GM12874 (cell line): ENCODE results near the gene UGT1A3.

Experiments used
- CTCF ChIP-seq: IDR thresholded peaks from 2 replicates; pipeline ENCODE4 v1.5.1; 2011; ENCODE audit warnings: low read depth, mild to moderate bottlenecking, control low read depth, low read length, moderate library complexity; ENCODE audit not compliant: insufficient read depth

The UGT1A3 gene

GRCh38 chr2:233745073-233745755, 16.4 kb downstream of the UGT1A3 start:
- no peak for TF ChIP-seq CTCF

- TF ChIP-seq CTCF = no peak
Measured at GRCh38 chr2:233746475-233747282, 17.8 kb downstream of the UGT1A3 start.

- TF ChIP-seq CTCF = no peak
Measured at GRCh38 chr2:233747283-233747544, 18.4 kb downstream of the UGT1A3 start.

GRCh38 chr2:233754872-233755611, 26.2 kb downstream of the UGT1A3 start:
- no peak for TF ChIP-seq CTCF

- TF ChIP-seq CTCF = no peak
Measured at GRCh38 chr2:233756429-233757081, 27.7 kb downstream of the UGT1A3 start.

- no peak for TF ChIP-seq CTCF
Measured at GRCh38 chr2:233758141-233758540, 29.3 kb downstream of the UGT1A3 start.

GRCh38 chr2:233758849-233759248, 30.0 kb downstream of the UGT1A3 start:
- TF ChIP-seq CTCF = no peak
